ENCODE measurements around the gene MACC1.

DNA sequence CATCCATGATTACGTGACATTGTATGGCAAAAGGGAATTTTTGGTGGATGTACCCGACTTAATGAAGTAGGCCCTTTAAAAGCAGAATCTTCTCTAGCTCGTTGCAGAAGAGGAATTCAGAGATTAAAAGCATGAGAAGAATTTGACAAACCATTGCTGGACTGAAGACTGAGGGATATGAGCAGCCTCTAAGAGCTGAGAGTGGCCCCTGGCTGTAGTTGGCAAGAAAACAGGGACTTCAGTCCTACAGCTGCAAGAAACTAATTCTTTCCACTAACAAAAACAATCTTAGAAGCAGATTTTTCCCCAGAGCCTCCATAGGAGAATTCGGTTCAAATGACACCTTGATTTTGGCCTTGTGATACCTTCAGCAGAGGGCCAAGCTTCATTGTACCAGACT lies 34.1 kb downstream of the MACC1 start:
- TF ChIP-seq, protein P1, sequence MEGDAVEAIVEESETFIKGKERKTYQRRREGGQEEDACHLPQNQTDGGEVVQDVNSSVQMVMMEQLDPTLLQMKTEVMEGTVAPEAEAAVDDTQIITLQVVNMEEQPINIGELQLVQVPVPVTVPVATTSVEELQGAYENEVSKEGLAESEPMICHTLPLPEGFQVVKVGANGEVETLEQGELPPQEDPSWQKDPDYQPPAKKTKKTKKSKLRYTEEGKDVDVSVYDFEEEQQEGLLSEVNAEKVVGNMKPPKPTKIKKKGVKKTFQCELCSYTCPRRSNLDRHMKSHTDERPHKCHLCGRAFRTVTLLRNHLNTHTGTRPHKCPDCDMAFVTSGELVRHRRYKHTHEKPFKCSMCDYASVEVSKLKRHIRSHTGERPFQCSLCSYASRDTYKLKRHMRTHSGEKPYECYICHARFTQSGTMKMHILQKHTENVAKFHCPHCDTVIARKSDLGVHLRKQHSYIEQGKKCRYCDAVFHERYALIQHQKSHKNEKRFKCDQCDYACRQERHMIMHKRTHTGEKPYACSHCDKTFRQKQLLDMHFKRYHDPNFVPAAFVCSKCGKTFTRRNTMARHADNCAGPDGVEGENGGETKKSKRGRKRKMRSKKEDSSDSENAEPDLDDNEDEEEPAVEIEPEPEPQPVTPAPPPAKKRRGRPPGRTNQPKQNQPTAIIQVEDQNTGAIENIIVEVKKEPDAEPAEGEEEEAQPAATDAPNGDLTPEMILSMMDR (IDR thresholded peaks at IDR 0.05): no peak
- TF ChIP-seq POLR2A (IDR thresholded peaks at IDR 0.05) (no peak), POLR2AphosphoS5 (IDR thresholded peaks at IDR 0.05; ENCODE audit: insufficient read depth in 1 of 2, low read depth in 1 of 2) (no peak)

Data from vagina (tissue), 2 donors.